ENCODE data around the gene RIC1.

- TF ChIP-seq SIN3A (IDR thresholded peaks at IDR 0.05; ENCODE audit: low read depth) (no peak), SRF (IDR thresholded peaks at IDR 0.05; ENCODE audit: low read depth) (no peak), POLR2A (IDR thresholded peaks at IDR 0.05; ENCODE audit: borderline replicate concordance, extremely low read depth, insufficient read depth, insufficient read length) (no peak), CTCF (IDR thresholded peaks at IDR 0.05 in 2 of 3, conservative IDR thresholded peaks at IDR 0.05 in 1 of 3; ENCODE audit: borderline replicate concordance in 1 of 3, insufficient read depth in 1 of 3, low read depth in 2 of 3, low read length in 2 of 3) (no peak), CEBPB (IDR thresholded peaks at IDR 0.05; ENCODE audit: low read depth) (no peak), TCF7L2 (IDR thresholded peaks at IDR 0.05; ENCODE audit: borderline replicate concordance, extremely low read depth, insufficient read depth, insufficient read length) (no peak), EZH2 (IDR thresholded peaks at IDR 0.05) (no peak), JUND (IDR thresholded peaks at IDR 0.05) (no peak), MAX (IDR thresholded peaks at IDR 0.05) (no peak), EGR1 (IDR thresholded peaks at IDR 0.05; ENCODE audit: low read depth) (no peak), REST (IDR thresholded peaks at IDR 0.05; ENCODE audit: low read depth) (no peak), POLR2AphosphoS5 (IDR thresholded peaks at IDR 0.05; ENCODE audit: low read depth, low read length) (no peak)
Observed at GRCh38 chr9:5760338-5760737, 131.4 kb downstream of the RIC1 start.

All from HCT116 (cell line).